NCI-H2029 (cell line): ENCODE results near the gene CAMSAP3.
"Not testable (repeated sequence)": the region's sequence is repeated elsewhere in the genome, so short reads cannot be mapped to it uniquely, and the experiment has no call there.

Experiments
- DNase-seq: peaks from one replicate; lab custom pipeline; 2025; lab: John Stamatoyannopoulos, UW

The CAMSAP3 gene

DNA sequence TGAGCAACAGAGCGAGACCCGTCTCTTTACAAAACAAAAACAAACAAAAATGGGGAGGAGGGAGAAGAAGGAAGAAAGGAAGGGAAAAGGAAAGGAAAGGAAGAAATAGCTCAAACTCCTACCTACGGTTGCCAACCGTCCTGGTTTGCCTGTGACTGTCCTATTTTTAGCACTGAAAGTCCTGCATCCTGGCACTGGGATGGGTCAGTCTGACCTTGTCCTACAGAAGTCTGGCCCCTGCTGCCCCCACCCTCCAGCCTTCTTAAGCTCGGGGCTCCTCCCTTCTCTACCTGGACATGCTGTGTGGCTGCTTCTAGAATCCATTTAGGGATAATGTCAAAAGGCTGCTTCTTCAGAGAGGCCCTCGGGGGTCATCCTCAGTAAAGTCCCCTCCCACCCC, 40.0 kb downstream of the CAMSAP3 start:
- no peak for DNase-seq

- no peak for DNase-seq
Observed at GRCh38 chr19:7636317-7636690, 40.6 kb downstream of the CAMSAP3 start.

DNA sequence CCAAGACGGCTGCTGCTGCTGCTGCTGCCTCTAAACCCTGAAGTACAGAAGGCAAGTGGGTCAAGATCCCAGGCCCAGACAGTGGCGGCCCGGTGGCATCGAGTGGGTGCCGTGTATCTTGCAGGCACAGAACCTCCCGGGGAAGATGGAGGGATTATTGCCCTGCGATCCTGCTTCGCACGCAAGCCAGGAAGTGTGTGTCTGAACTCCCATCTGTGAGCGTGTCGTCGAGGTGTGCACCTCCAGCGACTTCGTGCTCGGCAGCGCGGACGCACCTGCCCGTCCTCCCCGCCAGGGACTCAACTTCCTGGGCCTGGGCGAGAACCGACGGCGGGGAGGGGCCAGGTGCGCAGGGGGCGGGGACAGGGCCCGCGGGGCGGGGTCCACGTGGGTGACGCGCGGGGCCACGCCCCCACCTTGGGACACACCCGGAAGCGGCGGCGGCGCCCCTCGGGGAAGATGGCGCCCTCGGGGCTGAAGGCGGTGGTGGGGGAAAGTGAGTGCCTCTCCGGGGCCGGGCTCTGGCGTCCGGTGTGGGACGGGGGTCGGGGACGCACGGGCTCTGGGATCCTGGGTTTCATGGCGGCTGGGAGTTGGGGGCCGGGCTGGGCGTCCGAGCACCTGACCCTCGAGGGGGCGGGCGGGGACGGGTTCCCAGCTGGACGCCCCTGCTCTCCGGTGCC, 41.2 kb downstream of the CAMSAP3 start, which contains the start of gene STXBP2:
TSS of gene STXBP2 (plus strand) at position 420 of the 683 bp plus-strand sequence. CDS start at position 460, 40 bp downstream.
- peak; percentile 77 for DNase-seq

DNA sequence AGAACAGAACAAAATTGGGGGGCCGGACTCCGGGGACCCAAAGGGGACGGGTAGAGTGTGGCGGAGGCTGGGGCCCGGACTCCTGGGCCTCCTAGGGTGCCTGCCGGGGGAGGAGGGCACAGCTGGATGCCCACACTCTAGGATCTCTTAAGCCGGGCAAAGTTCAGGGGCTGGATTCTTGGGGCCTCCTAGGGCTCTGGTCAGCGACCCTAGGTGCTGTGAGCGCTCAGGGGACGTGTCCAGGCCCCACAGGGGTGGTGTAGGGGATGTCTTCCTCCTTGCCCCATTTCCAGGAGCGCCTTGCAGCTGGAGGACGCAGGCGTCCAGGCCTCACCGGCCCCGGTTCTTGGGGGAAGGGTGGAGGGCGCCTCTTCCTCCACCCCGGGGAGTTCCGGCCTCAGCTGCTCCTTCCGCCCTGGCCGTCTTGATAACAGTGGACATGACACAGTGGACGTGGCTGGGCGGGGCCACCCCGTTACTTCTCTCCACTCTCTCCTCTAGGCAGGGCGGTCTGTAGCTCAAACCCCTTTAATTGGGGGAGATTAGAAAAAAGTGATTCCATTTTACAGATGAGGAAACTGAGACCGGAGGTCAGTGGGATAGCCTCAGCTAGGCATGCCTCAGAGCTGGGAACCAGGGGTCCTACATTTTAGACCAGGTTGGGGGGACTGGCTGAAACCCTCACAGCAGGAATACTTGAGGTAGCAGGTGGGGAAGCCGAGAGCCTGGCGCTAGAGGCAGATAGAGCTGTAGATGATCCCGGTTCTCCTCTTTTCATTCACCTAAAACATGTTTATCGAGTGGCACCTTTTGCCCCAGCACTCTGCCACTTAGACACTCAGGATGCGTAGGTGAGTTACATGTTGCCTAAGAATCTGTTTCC, 42.0 kb downstream of the CAMSAP3 start:
- no peak for DNase-seq

- no peak for DNase-seq
Observed at GRCh38 chr19:7638802-7639465, 43.3 kb downstream of the CAMSAP3 start.

DNA sequence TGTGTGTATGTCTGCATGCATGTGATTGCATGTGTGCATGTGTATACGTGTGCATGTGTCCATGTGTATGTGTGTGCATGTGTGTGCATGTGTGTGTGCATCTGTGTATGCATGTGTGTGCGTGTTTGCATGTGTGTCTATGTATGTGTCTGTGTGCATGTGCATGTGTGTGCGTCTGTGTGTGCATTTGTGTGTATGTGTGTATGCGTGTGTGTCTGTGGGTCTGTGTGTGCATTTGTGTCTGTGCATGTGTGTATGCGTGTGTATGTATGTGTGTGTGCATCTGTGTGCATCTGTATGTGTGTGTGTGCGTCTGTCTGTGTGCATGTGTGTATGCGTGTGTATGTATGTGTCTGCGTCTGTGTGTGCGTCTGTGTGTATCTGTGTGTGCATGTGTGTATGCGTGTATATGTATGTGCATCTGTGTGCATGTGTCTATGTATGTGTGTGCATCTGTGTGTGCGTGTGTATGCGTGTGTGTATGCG, 44.2 kb downstream of the CAMSAP3 start:
- no peak for DNase-seq

DNA sequence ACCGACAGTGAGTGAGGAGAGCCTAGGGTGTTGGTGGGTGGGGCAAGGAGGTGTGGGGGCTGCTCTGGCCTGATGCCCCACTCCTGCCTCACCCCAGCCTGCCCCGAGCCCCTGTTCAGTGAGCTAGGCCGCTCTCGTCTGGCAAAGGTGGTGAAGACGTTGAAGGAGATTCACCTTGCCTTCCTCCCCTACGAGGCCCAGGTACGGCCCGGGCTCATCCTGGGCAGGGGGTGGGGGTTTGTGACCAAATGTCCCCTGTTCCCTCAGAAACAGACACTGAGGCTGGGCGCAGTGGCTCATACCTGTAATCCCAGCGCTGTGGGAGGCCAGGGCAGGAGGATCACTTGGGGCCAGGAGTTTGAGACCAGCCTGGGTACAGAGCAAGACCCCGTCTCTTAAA, 45.1 kb downstream of the CAMSAP3 start:
- no peak for DNase-seq

DNA sequence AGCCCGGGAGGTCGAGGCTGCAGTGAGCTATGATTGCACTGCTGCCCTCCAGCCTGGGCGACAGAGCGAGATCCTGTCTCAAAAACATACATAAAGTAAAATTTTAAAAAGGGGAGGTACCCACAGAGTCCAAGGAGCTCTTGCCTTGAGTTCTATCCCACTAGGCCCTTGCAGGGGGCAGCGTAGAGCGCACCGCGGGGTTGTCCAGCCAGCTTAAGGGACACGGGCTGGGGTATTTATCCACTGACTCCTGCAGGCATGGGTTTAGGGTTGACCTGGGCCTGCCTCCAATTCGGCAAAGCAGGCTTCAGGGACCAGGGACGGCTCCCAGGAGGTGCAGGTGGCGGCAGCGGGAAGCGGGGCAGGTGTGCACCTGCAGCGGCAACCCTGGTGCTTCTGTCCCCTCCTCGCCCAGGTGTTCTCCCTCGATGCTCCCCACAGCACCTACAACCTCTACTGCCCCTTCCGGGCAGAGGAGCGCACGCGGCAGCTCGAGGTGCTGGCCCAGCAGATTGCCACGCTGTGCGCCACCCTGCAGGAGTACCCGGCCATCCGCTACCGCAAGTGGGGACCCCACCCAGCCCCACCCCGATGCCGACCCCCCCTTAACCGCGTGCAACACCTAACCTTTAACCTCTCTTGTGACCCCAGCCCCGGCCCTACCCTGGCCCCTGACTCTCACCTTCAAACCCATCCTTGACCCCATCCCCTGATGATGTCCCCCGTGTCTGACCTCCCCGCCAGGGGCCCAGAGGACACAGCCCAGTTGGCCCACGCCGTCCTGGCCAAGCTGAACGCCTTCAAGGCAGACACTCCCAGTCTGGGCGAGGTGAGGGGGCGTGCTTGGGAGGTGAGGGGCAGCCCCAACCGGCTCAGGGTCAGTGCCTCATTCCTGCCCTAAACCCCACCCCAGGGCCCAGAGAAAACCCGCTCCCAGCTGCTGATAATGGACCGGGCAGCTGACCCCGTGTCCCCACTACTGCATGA, 45.9 kb downstream of the CAMSAP3 start:
- DNase-seq = no peak

DNA sequence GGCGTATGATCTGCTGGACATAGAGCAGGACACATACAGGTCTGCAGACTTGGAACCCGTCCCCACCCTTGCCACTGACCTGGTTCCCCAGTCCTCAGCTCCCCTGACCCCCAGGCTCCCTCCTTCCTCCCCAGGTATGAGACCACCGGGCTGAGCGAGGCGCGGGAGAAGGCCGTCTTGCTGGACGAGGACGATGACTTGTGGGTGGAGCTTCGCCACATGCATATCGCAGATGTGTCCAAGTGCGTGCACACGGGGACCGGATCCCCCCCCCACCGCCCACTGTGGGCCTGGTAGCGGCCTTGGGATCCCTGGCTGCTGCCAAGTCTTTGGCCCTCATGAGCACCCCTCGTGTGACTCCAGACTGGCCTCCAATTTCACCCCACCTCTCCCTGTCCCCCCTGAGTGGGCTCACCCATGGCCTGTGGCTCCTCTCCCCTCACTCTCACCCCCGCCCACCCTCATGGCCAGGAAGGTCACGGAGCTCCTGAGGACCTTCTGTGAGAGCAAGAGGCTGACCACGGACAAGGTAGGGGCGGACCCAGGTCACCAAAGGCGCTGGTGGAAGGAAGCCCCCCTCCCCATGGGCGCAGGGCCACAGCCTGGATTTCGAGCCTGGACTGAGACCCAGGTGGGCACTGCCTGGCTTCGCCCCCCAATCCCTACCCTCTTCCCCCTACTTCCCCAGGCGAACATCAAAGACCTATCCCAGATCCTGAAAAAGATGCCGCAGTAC, 46.8 kb downstream of the CAMSAP3 start:
- no peak for DNase-seq

- no peak for DNase-seq
Observed at GRCh38 chr19:7643031-7643415, 47.4 kb downstream of the CAMSAP3 start.

GRCh38 chr19:7643629-7644549, 48.2 kb downstream of the CAMSAP3 start:
- not testable (repeated sequence) for DNase-seq

DNA sequence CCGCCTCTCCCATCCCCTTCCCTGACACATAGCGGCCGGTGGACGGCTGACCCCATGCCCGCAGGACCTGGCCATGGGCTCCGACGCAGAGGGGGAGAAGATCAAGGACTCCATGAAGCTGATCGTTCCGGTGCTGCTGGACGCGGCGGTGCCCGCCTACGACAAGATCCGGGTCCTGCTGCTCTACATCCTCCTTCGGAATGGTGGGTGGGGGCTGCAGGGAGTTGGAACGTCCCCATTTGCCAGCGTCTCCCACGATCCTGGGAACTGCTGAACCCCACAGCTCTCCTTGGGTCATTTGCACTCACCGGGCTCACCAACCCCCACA, 48.9 kb downstream of the CAMSAP3 start:
- no peak for DNase-seq

DNA sequence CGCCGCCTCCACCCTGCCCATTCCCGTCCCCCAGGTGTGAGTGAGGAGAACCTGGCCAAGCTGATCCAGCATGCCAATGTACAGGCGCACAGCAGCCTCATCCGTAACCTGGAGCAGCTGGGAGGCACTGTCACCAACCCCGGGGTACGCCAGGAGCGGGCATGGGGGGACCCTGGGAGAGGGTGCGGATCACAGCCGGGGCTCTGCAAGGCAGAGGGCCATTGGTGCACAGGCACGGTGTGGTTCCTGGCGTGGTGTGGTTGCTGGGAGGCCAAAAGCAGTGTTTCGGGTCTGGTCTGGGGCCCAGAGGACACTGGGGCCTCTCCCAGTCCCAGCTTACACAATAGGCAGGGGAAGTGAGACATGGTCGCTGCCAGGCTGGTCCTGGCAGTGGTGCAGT, 49.5 kb downstream of the CAMSAP3 start:
- no peak for DNase-seq

GRCh38 chr19:7645656-7646425, 50.2 kb downstream of the CAMSAP3 start:
- no peak for DNase-seq

DNA sequence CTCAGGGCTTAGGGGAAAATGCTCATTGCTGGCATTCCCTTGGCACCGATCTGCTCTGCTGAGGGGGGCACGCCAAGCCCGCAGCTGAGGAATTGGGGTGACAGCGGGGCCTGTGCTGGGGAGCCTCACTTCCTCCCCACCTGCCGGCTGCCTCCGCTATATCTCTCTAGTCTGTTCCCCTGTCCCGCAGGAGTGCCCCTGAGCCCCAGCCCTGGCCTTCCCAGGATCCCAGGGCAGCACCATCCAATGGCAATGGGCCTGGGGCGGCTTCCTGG, 50.7 kb downstream of the CAMSAP3 start:
- no peak for DNase-seq

DNA sequence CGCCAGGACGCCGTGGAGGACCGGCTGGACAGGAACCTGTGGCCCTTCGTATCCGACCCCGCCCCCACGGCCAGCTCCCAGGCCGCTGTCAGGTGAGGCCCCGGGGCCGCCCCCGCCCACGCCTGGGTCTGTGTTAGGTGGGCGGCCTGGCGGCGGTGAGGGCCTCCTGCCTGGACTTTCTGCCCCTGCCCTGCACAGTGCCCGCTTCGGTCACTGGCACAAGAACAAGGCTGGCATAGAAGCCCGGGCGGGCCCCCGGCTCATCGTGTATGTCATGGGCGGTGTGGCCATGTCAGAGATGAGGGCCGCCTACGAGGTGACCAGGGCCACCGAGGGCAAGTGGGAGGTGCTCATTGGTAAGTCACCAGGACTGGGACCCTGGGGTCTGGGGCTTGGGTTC, 51.5 kb downstream of the CAMSAP3 start:
- DNase-seq = no peak

DNA sequence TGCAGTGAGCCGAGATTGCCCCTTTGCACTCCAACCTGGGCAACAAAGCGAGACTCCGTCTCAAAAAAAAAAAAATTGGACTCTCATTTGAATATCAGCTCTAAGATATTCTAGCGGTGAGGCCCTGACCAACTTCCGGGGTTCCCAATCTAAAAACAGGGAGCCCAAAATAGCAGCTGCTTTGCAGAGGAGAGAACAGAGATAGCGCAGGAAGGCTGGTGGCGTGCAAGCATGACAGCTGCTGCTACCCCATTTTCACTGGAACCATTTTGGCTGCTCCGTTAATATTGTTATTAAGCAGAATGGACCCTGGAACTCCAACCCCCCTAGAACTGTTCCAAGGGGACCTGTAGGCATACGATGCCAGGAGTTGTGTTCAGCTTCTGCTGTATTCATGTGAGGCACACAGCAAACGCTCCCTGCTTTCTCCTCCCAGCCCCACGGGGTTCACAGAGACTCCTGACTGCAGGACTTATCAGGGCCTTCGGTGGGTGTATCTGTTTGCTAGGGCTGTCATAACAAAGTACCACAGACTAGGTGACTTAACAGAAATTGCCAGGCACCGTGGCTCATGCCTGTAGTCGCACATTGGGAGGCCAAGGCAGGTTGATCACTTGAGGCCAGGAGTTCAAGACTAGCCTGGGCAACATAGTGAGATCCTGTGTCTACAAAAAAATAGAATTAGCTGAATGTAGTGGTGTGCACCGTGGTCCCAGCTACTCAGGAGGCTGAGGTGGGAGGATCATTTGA, 52.8 kb downstream of the CAMSAP3 start:
- DNase-seq = no peak

GRCh38 chr19:7650148-7650547, 54.5 kb downstream of the CAMSAP3 start:
- DNase-seq = no peak
